GM12892 (cell line): Measurements from ENCODE around the gene SLC26A3.

Source experiments
- POLR2A ChIP-seq: IDR thresholded peaks from 2 replicates; pipeline ENCODE4 v1.6.1; 2011; ENCODE audit warnings: low read depth, low read length, control low read depth
- POLR2AphosphoS5 ChIP-seq: IDR thresholded peaks from 2 replicates; pipeline ENCODE4 v1.6.1; 2011; ENCODE audit warnings: low read depth, low read length, control low read depth

GRCh38 chr7:107834401-107834800 is 31.4 kb upstream of the SLC26A3 start:
- TF ChIP-seq POLR2A, result no peak
- TF ChIP-seq POLR2AphosphoS5, result no peak
